Right atrium auricular region (tissue), 2 donors: Measurements from ENCODE around the gene SMAD2. TPM values are rescaled to one million over a fixed set of nuclear protein-coding genes. Genes with fewer than 3 reads are reported as not detected.
"Not testable (repeated sequence)": the region's sequence is repeated elsewhere in the genome, so short reads cannot be mapped to it uniquely, and the experiment has no call there.

ENCODE experiments used
- DNase-seq: peaks from one replicate; pipeline ENCODE4 v3.0.0-alpha.2; 2019; ENCODE audit warnings: low spot score
- H3K27ac ChIP-seq, 2 donors: fragments of 200-600 bp; sonication (generic); 1 replicate in 1 of 2; 2 replicates in 1 of 2; pipeline ENCODE4 v1.5.1; 2016 to 2019
- H3K27me3 ChIP-seq, 2 donors: fragments of 200-600 bp; sonication (generic); one replicate each; pipeline versions ENCODE4 v1.5.1 to v1.6.0; 2017 to 2019
- H3K36me3 ChIP-seq: fragments of 200-600 bp; sonication (generic); one replicate; pipeline ENCODE4 v1.5.1; 2016
- H3K4me1 ChIP-seq, 2 donors: fragments of 200-600 bp; sonication (generic); one replicate each; pipeline versions ENCODE4 v1.5.1 to v1.6.0; 2017 to 2019
- H3K4me3 ChIP-seq, 2 donors: fragments of 200-600 bp; sonication (generic); 1 replicate in 1 of 2; 2 replicates in 1 of 2; pipeline ENCODE4 v1.5.1; 2017 to 2019; ENCODE audit warnings: mild to moderate bottlenecking in 1 of 2, moderate library complexity in 1 of 2
- H3K9me3 ChIP-seq, 2 donors: fragments of 200-600 bp; sonication (generic); one replicate each; pipeline ENCODE4 v1.5.1; 2019
- CTCF ChIP-seq, 2 donors: fragments of 200-600 bp; sonication (generic); IDR thresholded peaks; one replicate each; pipeline ENCODE4 v1.5.1; 2019; ENCODE audit warnings: antibody characterized with exemption in 2 of 2
- total RNA-seq, 2 donors: library from RNA; depleted of rRNA; stranded (reverse); fragments of >200 nt; gene quantifications; one replicate each; pipeline ENCODE4 v1.1.0, GENCODE V29; 2016

Gene SMAD2
- total RNA-seq, 2 donors from 2014 or later, result 54.8 to 81.1 TPM

DNA sequence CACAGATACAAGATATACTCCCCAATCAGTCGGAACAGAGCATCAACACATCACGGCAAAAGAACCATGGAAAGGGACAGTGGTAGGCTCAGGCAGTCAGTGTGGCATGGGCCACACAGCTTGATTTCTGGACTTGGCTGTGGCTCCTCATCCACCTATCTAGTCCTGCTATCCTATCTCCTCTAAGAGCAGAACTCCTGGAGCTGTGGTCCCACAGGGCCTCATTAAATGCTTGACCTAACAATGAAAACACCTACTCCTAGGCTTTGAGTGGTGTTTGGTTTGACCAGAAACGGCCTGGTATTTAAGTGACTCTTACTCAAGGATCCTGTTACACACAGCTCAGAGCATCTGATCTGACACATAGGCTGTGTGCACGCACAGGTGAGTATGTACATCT is 33.6 kb upstream of the SMAD2 start:
- Histone ChIP-seq H3K36me3 (no peaks in the 10 kb centered on the region), H3K27ac (no peak overlapping the region), H3K9me3 (peaks cover 0 to 24% of the 10 kb centered on the region in 2 donors), H3K4me1 (no peaks in the 10 kb centered on the region), H3K27me3 (no peaks in the 10 kb centered on the region), H3K4me3 (no peak overlapping the region)
- TF ChIP-seq CTCF (IDR thresholded peaks at IDR 0.05), result no peak
- no peak for DNase-seq

DNA sequence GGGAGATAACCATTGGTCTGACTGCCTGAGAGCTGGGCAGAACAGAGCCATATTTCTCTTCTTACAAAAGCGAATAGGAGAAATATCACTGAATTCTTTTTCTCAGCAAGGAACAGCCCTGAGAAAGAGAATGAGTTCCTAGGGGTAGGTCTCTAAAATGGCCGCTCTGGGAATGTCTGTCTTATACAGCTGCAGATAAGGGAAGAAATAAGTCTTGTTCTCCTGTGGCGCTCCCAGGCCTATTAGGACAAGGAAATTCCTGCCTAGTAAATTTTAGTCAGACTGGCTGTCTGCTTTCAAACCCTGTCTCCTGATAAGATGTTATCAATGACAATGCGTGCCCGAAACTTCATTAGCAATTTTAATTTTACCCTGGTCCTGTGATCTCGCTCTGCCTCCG is 30.5 kb upstream of the SMAD2 start:
- not testable (repeated sequence) for H3K4me3 ChIP-seq, DNase-seq, H3K27ac ChIP-seq, H3K4me1 ChIP-seq, H3K27me3 ChIP-seq, H3K36me3 ChIP-seq
- H3K9me3 ChIP-seq, result peaks cover 0 to 24% of the 10 kb centered on the region in 2 donors

GRCh38 chr18:47953471-47953931 is 23.0 kb upstream of the SMAD2 start:
- no peaks in the 10 kb centered on the region for H3K9me3 ChIP-seq
- DNase-seq, result peak; percentile 61
- no peak overlapping the region for H3K27ac ChIP-seq
- no peaks in the 10 kb centered on the region for H3K27me3 ChIP-seq
- TF ChIP-seq CTCF (IDR thresholded peaks at IDR 0.05), result no peak
- peaks cover 0 to 10% of the 10 kb centered on the region in 2 donors for H3K4me1 ChIP-seq
- no peaks in the 10 kb centered on the region for H3K36me3 ChIP-seq
- H3K4me3 ChIP-seq, result no peak overlapping the region

DNA sequence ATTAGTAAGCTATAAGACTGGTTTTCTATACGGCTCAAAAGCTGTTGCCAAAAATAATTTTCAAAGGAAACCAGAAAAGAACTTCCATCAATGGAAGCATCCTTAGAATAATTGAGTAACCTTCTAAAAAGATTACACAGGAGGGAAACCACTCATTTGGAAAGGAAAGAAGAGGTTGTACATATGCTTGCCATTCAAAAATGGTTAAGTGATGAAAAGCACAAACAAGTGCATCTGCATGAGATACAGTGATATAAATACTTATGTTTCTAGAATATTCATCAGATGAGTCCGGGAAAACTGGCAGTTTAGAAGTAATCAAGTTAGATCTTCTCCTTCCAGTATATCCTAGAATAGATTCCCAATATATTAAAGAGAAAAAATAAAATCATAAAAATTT is 20.1 kb upstream of the SMAD2 start:
- Histone ChIP-seq H3K9me3 (no peaks in the 10 kb centered on the region), H3K27me3 (no peaks in the 10 kb centered on the region), H3K27ac (no peak overlapping the region), H3K4me1 (peaks cover 0 to 10% of the 10 kb centered on the region in 2 donors), H3K4me3 (no peak overlapping the region), H3K36me3 (no peaks in the 10 kb centered on the region)
- no peak for TF ChIP-seq CTCF (IDR thresholded peaks at IDR 0.05)
- no peak for DNase-seq

- Histone ChIP-seq H3K36me3 (no peaks in the 10 kb centered on the region), H3K9me3 (no peaks in the 10 kb centered on the region), H3K4me1 (peaks cover 0 to 10% of the 10 kb centered on the region in 2 donors), H3K27ac (no peak overlapping the region), H3K27me3 (no peaks in the 10 kb centered on the region), H3K4me3 (no peak overlapping the region)
- no peak for TF ChIP-seq CTCF (IDR thresholded peaks at IDR 0.05)
- DNase-seq, result no peak
These were observed 18.7 kb upstream of the SMAD2 start for GRCh38 chr18:47949202-47949601.

DNA sequence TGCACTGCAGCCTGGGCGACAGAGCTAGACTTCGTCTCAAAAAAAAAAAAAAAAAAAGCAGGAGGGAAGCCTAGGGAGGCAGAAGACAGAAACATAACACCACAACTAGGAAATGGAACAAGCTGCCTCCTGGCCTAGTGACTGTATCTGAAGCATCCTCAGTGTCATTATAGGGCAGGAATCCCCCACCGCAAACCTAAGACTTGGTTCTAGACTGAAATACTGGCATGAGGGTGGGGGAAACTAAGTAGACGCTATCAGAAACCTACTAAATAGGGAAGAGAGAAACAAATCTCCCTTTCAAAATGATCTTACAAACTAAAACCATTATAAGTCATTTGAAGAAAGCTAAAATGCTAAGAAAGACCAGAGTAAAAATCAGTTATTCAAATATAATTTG is 16.4 kb upstream of the SMAD2 start:
- DNase-seq, result no peak
- H3K27me3 ChIP-seq, result no peaks in the 10 kb centered on the region
- no peaks in the 10 kb centered on the region for H3K36me3 ChIP-seq
- TF ChIP-seq CTCF (IDR thresholded peaks at IDR 0.05), result no peak
- no peaks in the 10 kb centered on the region for H3K9me3 ChIP-seq
- H3K4me3 ChIP-seq, result no peak overlapping the region
- no peak overlapping the region for H3K27ac ChIP-seq
- H3K4me1 ChIP-seq, result no peaks in the 10 kb centered on the region
